ENCODE measurements around the gene ENDOV.
"Not testable (repeated sequence)": the region's sequence is repeated elsewhere in the genome, so short reads cannot be mapped to it uniquely, and the experiment has no call there.

DNA sequence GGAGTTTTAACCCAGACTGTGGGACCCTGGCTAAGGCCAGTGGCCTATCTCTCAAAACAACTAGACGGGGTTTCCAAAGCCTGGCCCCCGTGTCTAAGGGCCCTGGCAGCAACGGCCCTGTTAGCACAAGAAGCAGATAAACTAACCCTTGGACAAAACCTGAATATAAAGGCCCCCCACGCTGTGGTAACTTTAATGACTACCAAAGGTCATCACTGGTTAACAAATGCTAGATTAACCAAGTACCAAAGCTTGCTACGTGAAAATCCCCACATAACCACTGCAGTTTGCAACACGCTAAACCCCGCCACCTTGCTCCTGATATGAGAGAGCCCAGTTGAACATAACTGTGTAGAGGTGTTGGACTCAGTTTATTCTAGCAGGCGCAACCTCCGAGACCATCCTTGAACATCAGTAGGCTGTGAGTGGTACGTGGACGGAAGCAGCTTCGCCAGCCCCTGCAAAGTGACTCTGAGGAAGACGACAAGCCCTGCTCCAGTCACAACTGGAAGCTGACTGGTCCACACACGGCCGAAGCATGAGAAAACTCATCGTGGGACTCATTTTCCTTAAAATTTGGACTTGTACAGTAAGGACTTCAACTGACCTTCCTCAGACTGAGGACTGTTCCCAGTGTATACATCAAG, 4.4 kb upstream of the ENDOV start:
- TF ChIP-seq CTCF (IDR thresholded peaks at IDR 0.05; ENCODE audit: borderline replicate concordance, extremely low read depth, low read length, poor library complexity, severe bottlenecking); EZH2 (IDR thresholded peaks at IDR 0.05; ENCODE audit: borderline replicate concordance, low read depth, low read length, severe bottlenecking): not testable (repeated sequence)

All from DND-41 (cell line).